A549 treated with Mapracorat at 1 μM for 4 hours (cell line): ENCODE measurements around the gene RALGAPB. TPM values are rescaled to one million over a fixed set of nuclear protein-coding genes. Genes with fewer than 3 reads are reported as not detected.

Experiments
- total RNA-seq: library from RNA; stranded (reverse); fragments of 200-300 nt; extraction: Qiagen RNA extraction; gene quantifications from 5 replicates; pipeline ENCODE4 v1.2.3, GENCODE V29; 2022

RALGAPB gene
- total RNA-seq: 11.8 to 19.3 TPM (median 18.2 TPM) in 5 replicates

GRCh38 chr20:38472513-38473366 lies at the start of gene RALGAPB:
Gene RALGAPB, plus strand, starts transcription at chr20:38472843. Its CDS starts 15,590 bp downstream, at chr20:38488433.

GRCh38 chr20:38434770-38435554 lies 37.7 kb upstream of the RALGAPB start, which contains the start of gene SNHG17:
Gene SNHG17, minus strand, starts transcription at chr20:38435328.

DNA sequence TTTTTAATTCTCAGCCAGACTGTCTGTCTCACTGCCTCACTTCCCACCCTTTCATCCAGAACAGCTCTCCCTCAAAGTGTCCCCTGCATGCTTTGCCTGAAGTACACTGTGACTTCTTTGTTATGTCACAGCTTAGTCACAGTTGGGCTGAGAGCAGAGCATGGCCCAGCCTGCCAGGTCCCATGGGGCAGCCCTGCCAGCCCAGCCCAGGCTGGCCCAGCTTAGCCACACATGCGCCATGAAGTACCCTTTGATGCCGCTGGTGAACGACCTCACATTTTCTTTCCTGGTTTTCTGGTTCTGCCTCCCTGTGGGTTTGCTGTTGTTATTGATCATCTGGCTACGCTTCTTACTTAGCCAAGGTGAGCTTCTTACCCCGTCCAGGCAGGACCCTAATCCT lies 108.4 kb downstream of the RALGAPB start, which contains the start of gene ADIG:
ADIG (plus strand) TSS at position 185 of the 400 bp plus-strand sequence; CDS start at position 239, 54 bp downstream.

DNA sequence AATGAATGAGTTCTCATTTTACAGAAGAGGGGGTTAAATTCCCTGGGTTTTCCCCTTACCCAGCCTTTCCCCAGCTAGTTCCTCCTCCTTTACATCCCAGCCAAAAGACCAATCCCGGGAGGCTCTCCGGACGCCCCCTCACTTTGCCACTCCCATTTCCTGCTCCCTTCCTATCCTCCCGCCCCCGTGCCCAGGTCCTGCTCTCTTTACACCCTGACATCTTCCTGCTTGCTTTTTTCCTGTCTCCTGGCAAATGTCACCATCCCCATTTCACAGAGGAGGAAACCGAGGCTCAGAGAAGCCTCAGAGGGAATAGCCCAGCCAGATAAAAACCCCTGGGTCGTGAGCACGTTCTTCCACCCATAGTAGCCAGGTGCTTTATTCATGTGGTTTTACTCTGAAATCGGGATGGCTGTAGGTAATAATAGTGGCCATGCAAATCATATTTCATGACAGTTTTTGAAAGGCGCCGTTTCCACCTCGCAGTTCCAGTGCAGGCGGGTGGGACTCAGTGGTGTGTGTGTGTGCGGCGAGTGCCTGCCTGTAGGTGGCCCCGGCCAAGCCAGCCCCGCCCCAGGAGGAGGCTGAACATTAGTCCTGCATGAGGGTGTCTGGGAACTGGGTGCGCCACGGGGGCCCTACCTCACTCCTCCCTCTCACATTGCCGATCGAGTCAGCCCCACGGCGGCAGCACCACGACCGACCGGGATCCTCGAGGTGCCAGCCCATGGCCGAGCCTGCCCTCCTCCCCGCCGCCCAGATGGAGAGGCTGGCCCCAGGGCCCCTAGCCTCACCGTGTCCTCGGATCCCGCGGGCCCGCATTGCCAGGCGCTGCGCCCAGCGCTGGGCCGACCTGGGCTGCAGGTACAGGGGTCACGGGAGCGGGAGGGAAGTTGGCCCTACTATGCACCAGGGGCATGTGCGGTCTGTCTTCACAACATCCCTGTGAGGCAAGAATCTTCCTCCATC lies 128.9 kb downstream of the RALGAPB start, which contains the start of gene ARHGAP40:
ARHGAP40 (plus strand) TSS at position 594 of the 969 bp plus-strand sequence.

Other genes with a start within 250 kb of the RALGAPB start
- gene KIAA1755, start 212.1 kb upstream of the RALGAPB start, total RNA-seq: 0.08 to 0.26 TPM (median 0.13 TPM) in 5 replicates
- not detected in 5 replicates for gene BPI, start 168.7 kb upstream of the RALGAPB start, total RNA-seq
- 0.98 to 1.9 TPM (median 1.2 TPM) in 5 replicates for gene LBP, start 126.4 kb upstream of the RALGAPB start, total RNA-seq
- gene SNHG17, start 37.5 kb upstream of the RALGAPB start, total RNA-seq: 182 to 203 TPM (median 187 TPM) in 5 replicates
- not detected in 5 replicates for gene ADIG, start 108.4 kb downstream of the RALGAPB start, total RNA-seq
- gene ARHGAP40, start 129.0 kb downstream of the RALGAPB start, total RNA-seq: not detected in 5 replicates